NCI-H1105 (cell line): Measurements from ENCODE around the gene FBXW9.
A peak's percentile ranks its signal among the peaks of the same experiment; 100 is the strongest.
"Not testable (repeated sequence)": the region's sequence is repeated elsewhere in the genome, so short reads cannot be mapped to it uniquely, and the experiment has no call there.

Experiments
- DNase-seq: peaks from one replicate; lab custom pipeline; 2025; lab: John Stamatoyannopoulos, UW

Gene FBXW9

DNA sequence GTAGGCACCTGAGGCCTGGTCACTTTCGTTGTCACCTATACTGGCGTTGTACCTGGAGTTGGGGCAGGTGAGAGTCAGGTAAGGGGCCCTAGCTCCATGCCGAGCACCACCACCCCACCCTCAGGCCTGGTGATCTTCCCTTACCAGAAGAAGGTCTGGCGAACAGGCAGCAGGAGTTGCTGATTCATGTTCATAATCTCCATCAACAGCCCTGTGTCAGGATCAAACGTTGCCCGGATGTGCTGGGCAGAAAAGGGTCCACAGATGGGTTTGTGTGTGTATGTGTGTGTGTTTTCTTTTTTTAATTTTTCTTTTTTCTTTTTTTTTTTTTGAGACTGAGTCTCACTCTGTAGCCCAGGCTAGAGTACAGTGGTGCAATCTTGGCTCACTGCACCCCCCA lies 44.2 kb downstream of the FBXW9 start:
- no peak for DNase-seq

DNA sequence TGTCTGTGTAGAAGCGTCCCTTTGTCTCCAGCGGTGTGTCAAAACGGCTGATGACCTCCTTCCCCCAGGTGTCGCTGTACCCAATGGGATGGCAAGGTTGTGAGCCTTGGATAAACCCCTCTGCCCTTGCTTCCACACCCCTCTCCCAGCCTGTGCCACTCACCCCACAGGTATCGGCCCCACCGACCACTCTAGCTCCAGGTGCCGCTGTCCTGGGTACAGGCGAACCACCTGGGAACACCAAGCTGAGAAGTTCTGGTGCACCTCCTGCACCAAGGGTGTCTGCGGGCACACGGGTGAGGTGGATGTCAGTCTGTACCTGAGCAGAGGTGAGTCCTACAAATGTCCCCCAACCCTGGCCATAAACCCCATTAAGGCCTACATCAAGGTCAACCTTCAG lies 46.5 kb downstream of the FBXW9 start:
- DNase-seq, result no peak

DNA sequence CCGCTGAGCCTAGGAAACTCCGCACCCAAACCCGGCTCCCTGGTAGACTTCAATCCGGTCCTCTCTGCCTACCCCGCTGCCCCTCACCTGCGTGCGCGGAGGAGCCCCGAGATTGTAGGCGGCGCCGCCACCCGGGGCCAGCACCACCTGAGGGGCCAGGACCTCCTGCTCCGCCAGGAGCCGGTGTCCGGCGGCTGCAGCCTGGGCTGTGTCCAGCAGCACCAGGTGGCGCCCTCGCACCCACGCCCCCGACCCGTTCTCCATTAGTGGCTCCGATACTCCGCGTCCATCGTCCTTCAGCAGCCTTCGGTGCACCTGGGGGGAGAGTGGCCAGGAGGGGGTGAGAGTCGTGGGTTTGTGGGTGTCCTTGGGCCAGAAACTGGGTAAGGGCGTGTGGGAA lies 48.3 kb downstream of the FBXW9 start:
- DNase-seq, result peak; percentile 10

DNA sequence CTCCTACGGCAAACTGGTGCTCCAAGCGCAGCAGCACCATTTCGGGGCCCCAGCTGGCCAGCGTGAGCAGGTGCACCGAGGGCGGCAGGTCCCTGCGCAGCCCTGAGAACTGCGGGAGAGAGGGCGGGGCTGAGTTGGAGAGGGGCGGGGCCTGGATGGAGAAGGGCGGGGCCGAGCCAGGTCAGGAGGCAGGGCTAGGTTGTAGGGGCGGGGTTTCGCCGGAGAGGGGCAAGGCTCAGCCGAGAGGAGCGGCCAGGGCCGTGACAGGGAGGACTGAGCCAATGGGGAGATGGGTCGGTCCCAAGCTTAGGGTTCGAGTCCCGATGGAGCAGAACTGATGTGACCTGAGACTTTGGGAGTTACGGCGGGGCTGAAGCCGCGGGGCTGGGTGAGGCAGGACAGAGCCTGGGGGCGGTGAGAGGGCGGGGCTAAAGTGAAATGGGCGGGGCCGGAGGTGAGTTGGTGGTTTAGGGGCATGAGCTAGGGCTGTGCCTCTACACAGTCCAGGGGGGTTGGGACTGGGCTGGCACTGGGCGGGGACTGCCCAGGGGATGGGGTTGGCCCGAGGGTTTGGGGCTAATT lies 48.9 kb downstream of the FBXW9 start:
- DNase-seq, result peak; percentile 85

DNA sequence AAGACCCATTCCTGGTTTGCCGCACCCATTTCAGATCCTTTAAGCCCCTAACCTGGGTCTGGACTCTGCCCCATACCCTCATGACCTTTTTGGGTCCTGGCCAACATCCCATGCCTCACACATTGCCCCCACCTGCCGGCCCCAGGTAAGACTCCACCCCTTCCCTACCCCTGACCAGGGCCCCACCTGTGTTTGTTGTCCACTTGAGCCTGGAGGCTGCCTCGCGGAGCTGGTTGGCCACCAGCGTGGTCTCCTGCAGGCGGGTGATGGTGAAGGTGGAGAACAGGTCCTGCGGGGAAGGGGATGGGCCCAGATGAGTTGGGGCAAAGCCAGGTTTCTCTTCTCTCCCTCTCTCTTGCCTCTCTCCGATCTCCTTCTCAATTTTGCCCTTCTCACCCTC lies 49.4 kb downstream of the FBXW9 start:
- DNase-seq, result peak; percentile 37

DNA sequence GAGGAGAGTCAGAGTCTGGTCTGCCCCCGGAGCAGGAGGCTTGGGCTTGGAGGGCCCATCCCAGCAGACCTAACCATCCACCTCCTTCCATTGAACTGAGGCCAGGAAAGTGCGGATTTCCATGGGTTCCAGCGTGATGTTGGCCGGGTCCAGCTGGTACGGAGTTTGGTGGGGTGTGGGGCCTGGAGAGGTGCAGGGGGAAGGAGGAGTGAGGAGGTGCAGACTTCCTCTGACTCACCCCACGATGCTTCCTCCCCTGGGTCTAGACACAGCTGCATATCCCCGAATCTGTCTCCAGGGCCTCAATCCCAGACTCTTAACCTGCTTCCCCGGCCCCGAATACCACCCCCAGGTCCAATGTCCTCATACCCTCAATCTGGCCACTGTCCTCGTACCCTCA lies 49.9 kb downstream of the FBXW9 start:
- DNase-seq, result no peak

DNA sequence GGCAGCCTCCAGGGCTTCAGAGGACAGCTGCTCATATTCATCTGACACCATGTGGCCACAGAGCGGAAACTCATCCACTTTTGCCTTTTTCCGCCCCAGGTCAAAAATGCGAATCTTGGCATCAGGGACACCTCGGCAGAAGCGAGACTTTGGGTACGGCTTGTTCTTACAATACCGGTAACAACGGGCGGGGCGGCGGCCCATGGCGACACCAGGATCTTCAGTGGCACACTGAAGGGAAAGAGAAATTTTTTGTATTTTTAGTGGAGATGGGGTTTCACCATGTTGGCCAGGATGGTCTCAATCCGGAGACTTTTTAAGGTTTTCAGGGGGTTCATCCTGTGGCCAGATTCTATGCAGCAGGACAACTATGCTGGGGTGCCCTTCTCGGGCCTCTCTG lies 52.7 kb downstream of the FBXW9 start:
- not testable (repeated sequence) for DNase-seq

DNA sequence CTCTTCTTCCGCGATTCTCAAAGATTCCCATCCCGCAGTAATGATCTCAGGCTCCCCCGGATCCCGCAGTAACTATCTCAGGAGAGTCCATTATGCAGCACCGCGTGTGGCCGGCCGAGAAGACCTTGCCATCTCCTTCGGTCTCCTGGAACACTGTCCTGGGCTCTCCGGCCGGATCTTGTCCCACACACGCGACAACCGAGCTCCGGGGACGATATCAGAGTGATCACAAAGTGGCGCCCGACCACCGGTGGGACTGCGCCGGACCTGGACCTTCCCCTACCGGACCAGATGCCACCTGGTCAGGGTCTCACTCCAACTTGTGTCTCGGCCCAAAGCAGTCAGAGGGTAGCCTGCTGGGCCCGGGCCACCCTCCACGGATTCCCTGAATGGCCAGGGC lies 53.9 kb downstream of the FBXW9 start:
- DNase-seq, result no peak

DNA sequence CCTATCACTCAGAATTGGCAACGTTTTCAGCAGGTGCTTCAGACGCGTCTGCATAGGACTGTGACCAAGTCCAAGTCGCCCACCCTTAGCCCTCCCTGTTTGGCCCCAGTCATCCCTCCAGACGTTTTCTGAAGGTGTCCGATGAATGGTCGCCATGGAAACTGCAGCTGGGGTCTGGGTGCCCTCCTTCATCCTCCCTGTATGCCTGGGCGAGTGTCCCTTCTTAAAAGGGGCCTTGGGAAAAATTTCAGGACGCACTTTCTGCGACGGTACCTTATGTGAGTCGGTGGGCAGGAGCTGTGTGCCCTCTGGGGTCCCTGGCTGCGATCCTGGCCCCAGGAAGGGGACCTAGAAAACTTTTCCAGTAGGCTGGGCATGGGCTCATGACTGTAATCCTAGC lies 55.0 kb downstream of the FBXW9 start:
- no peak for DNase-seq

DNA sequence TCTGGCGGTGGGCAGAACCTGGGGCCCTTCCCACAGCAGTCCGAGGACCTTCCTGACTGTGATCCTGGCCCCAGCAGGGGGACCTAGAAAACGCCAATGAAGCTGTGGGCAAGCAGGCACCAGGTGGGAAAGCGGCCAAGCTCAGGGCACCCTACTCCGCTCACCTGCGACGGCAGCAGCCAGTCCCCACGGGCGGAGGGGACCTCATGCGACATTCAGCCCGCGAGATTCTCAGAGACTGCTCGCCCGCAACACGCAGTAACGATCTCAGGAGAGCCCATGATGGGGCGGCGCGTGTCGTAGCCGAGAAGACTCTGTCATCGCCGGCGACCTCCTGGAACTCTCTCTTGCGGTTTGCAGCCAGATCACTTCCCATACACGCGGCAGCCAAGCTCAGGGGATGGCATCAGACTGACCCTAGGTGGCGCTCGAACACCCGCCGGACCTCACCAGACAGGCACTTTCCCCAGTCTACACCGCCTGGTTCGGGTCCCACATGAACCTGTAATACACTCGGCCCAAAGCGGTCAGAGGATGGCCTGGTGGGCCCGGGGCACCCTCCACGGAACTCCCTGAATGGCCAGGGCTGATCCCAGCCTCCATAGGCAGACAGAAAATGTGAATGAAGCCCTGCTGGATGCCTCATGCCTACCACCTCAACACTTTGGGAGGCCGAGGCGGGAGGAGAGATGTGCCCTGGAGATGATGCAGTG lies 56.4 kb downstream of the FBXW9 start:
- DNase-seq, result peak; percentile 26
